ENCODE results near the gene MTMR2. TPM values are rescaled to one million over a fixed set of nuclear protein-coding genes. Genes with fewer than 3 reads are reported as not detected.

MTMR2 gene
- total RNA-seq, 1 donor from 2014 or later, result 68.0 TPM

GRCh38 chr11:95892892-95893570 lies 30.9 kb downstream of the MTMR2 start:
- FAIRE-seq, result no peak

GRCh38 chr11:95892492-95892891 lies 31.4 kb downstream of the MTMR2 start:
- Histone ChIP-seq H3K36me3 (ENCODE audit: insufficient read depth, low read length) (no peaks in the 10 kb centered on the region), H4K20me1 (ENCODE audit: insufficient read depth, low read length) (peaks cover 43% of the 10 kb centered on the region), H3K9me3 (ENCODE audit: insufficient read depth, low read depth, low read length) (no peaks in the 10 kb centered on the region), H2AFZ (ENCODE audit: low read depth, low read length) (no peak overlapping the region), H3K4me3 (ENCODE audit: insufficient read depth, low read depth, low read length) (no peak overlapping the region), H3K79me2 (ENCODE audit: insufficient read depth, low read length) (peaks cover 83% of the 10 kb centered on the region), H3K4me1 (ENCODE audit: insufficient read depth, low read length) (no peaks in the 10 kb centered on the region), H3K27ac (ENCODE audit: low read depth, low read length) (no peak overlapping the region), H3K4me2 (ENCODE audit: low read length) (no peak overlapping the region), H3K27me3 (ENCODE audit: insufficient read depth, low read length) (no peaks in the 10 kb centered on the region), H3K9ac (ENCODE audit: low read length) (no peak overlapping the region)
- H3K4me3 Mint-ChIP-seq (ENCODE audit: unreplicated experiment), result no peak overlapping the region
- H3K4me1 Mint-ChIP-seq (ENCODE audit: low read depth, unreplicated experiment), result peaks cover 10% of the 10 kb centered on the region
- FAIRE-seq (no peak), DNase-seq (ENCODE audit: low read depth) (no peak)
- no peak overlapping the region for H3K27ac Mint-ChIP-seq (ENCODE audit: unreplicated experiment)
- H3K9me3 Mint-ChIP-seq (ENCODE audit: unreplicated experiment), result no peaks in the 10 kb centered on the region
- TF ChIP-seq CTCF (IDR thresholded peaks at IDR 0.05; ENCODE audit: insufficient read depth, low read depth, low read length) (no peak), EZH2 (IDR thresholded peaks at IDR 0.05; ENCODE audit: insufficient read depth, low read length) (no peak)
- no peaks in the 10 kb centered on the region for H3K27me3 Mint-ChIP-seq (ENCODE audit: low read depth, unreplicated experiment)
- peaks cover 5% of the 10 kb centered on the region for H3K36me3 Mint-ChIP-seq (ENCODE audit: low read depth, unreplicated experiment)

More at GRCh38 chr11:95892892-95893570, 30.9 kb downstream of the MTMR2 start:
- H3K27ac Mint-ChIP-seq (ENCODE audit: unreplicated experiment), result no peak overlapping the region
- no peak overlapping the region for H3K4me3 Mint-ChIP-seq (ENCODE audit: unreplicated experiment)
- H2AFZ ChIP-seq (ENCODE audit: low read depth, low read length), result no peak overlapping the region
- H3K36me3 Mint-ChIP-seq (ENCODE audit: low read depth, unreplicated experiment), result peaks cover 5% of the 10 kb centered on the region
- H3K4me3 ChIP-seq (ENCODE audit: insufficient read depth, low read depth, low read length), result no peak overlapping the region
- H3K36me3 ChIP-seq (ENCODE audit: insufficient read depth, low read length), result no peaks in the 10 kb centered on the region
- no peak overlapping the region for H3K27ac ChIP-seq (ENCODE audit: low read depth, low read length)
- no peaks in the 10 kb centered on the region for H3K27me3 ChIP-seq (ENCODE audit: insufficient read depth, low read length)
- peaks cover 48% of the 10 kb centered on the region for H4K20me1 ChIP-seq (ENCODE audit: insufficient read depth, low read length)
- H3K27me3 Mint-ChIP-seq (ENCODE audit: low read depth, unreplicated experiment), result no peaks in the 10 kb centered on the region
- no peaks in the 10 kb centered on the region for H3K9me3 Mint-ChIP-seq (ENCODE audit: unreplicated experiment)
- H3K9me3 ChIP-seq (ENCODE audit: insufficient read depth, low read depth, low read length), result no peaks in the 10 kb centered on the region
- peaks cover 4% of the 10 kb centered on the region for H3K4me1 ChIP-seq (ENCODE audit: insufficient read depth, low read length)
- no peak for TF ChIP-seq EZH2 (IDR thresholded peaks at IDR 0.05; ENCODE audit: insufficient read depth, low read length)
- TF ChIP-seq CTCF (IDR thresholded peaks at IDR 0.05; ENCODE audit: insufficient read depth, low read depth, low read length), result no peak
- DNase-seq (ENCODE audit: low read depth), result no peak
- no peak overlapping the region for H3K9ac ChIP-seq (ENCODE audit: low read length)
- no peak overlapping the region for H3K4me2 ChIP-seq (ENCODE audit: low read length)
- H3K79me2 ChIP-seq (ENCODE audit: insufficient read depth, low read length), result peaks cover 80% of the 10 kb centered on the region
- peaks cover 12% of the 10 kb centered on the region for H3K4me1 Mint-ChIP-seq (ENCODE audit: low read depth, unreplicated experiment)
